ENCODE data around the gene WNT3. TPM values are rescaled to one million over a fixed set of nuclear protein-coding genes. Genes with fewer than 3 reads are reported as not detected.

WNT3 gene
- total and polyA plus RNA-seq, 10 of the 15 experiments (the other 5 are each of a cell fraction or from before 2014, with no cell fraction given) = 0.01 to 0.03 TPM; not detected in 8

DNA sequence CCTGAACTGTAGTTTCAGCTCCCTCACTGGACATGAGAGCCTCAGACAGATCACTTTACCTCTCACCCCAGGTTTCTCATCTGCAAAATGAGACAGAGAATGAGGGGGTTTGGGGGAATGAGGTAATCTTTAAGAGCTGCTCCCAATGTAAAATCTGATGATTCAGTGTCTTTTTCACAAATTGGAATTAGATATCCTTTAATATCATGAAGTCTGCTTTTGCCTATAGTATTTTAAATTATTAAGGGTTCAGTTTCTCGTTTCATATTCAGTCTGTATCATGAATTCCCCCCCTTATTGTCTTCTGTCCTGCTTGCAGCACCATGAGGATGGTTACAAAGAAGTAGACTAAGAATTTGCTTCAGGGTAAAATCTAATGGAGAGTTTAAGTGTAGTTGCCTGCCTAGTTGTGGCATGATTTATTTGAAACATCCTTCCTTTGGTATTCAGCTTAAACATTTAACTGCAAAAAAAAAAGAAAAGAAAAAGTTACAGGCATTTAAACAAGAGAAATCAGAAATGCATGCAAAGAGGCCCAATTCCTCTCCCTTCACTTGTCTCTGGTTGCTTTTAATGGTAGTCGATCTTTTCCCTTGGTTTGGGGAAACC lies 77.3 kb downstream of the WNT3 start:
- in situ Hi-C loops (cut with MboI) = no loop called here
- no peak overlapping the region for H2AFZ ChIP-seq (ENCODE audit: control insufficient read depth, low read depth, low read length)
- H3K4me1 ChIP-seq (ENCODE audit: control insufficient read depth, insufficient read depth, low read length) = peaks cover under 1% of the 10 kb centered on the region; the same call in 1 of the 2 replicates
- H3K27ac ChIP-seq (ENCODE audit: control insufficient read depth, insufficient read depth) = no peak overlapping the region
- no peak overlapping the region for H3K4me2 ChIP-seq (ENCODE audit: control insufficient read depth, insufficient read depth)
- ChIA-PET CTCF (no interaction called here), RAD21 (ENCODE audit: unreplicated experiment) (no interaction called here), SMC1A (ENCODE audit: uncharacterized antibody, unreplicated experiment) (no interaction called here), POLR2A (no interaction called here)
- no peak overlapping the region for H3K4me3 ChIP-seq
- no TSS peak for BruUV-seq (replicated peaks)
- DNase-seq (ENCODE audit: low read depth, low spot score) (no peak), FAIRE-seq (no peak), ATAC-seq (no peak)
- H3K9ac ChIP-seq (ENCODE audit: control insufficient read depth, insufficient read depth, low read length) = no peak overlapping the region
- H4K20me1 ChIP-seq (ENCODE audit: control insufficient read depth, insufficient read depth) = no peaks in the 10 kb centered on the region
- no peaks in the 10 kb centered on the region for H3K27me3 ChIP-seq (replicated peaks in 1 of 2; ENCODE audit: control insufficient read depth in 2 of 2, insufficient read depth in 2 of 2, low read length in 1 of 2)
- no peaks in the 10 kb centered on the region for H3K36me3 ChIP-seq (ENCODE audit: control insufficient read depth in 2 of 2, insufficient read depth in 2 of 2, low read length in 1 of 2)
- H3K9me3 ChIP-seq (replicated peaks; ENCODE audit: control insufficient read depth, insufficient read depth, low read length) = no peaks in the 10 kb centered on the region
- intact Hi-C loops (cut with micrococcal nuclease; ENCODE audit: unreplicated experiment) = no loop called here
- 62% methylated on average over 2 of the region's 2 CpGs for WGBS (ENCODE audit: insufficient coverage, insufficient replicate concordance, low lambda C conversion rate, missing lambda C conversion rate)
- no peaks in the 10 kb centered on the region for H3K79me2 ChIP-seq (ENCODE audit: control insufficient read depth, insufficient read depth, low read length)
- TF ChIP-seq CBX3 (IDR thresholded peaks at IDR 0.05; ENCODE audit: borderline replicate concordance, low read depth) = no peak
- no peak for TF ChIP-seq SUPT20H (IDR thresholded peaks at IDR 0.05; ENCODE audit: borderline replicate concordance, control insufficient read depth, low read depth, low read length)
- TF ChIP-seq, protein P1, sequence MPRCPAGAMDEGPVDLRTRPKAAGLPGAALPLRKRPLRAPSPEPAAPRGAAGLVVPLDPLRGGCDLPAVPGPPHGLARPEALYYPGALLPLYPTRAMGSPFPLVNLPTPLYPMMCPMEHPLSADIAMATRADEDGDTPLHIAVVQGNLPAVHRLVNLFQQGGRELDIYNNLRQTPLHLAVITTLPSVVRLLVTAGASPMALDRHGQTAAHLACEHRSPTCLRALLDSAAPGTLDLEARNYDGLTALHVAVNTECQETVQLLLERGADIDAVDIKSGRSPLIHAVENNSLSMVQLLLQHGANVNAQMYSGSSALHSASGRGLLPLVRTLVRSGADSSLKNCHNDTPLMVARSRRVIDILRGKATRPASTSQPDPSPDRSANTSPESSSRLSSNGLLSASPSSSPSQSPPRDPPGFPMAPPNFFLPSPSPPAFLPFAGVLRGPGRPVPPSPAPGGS (IDR thresholded peaks at IDR 0.05; ENCODE audit: borderline replicate concordance, insufficient read depth, low read depth, low read length, poor library complexity, severe bottlenecking) = no peak
- TF ChIP-seq, protein P2, sequence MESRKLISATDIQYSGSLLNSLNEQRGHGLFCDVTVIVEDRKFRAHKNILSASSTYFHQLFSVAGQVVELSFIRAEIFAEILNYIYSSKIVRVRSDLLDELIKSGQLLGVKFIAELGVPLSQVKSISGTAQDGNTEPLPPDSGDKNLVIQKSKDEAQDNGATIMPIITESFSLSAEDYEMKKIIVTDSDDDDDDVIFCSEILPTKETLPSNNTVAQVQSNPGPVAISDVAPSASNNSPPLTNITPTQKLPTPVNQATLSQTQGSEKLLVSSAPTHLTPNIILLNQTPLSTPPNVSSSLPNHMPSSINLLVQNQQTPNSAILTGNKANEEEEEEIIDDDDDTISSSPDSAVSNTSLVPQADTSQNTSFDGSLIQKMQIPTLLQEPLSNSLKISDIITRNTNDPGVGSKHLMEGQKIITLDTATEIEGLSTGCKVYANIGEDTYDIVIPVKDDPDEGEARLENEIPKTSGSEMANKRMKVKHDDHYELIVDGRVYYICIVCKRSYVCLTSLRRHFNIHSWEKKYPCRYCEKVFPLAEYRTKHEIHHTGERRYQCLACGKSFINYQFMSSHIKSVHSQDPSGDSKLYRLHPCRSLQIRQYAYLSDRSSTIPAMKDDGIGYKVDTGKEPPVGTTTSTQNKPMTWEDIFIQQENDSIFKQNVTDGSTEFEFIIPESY (IDR thresholded peaks at IDR 0.05) = no peak
- TF ChIP-seq ZNF622 (IDR thresholded peaks at IDR 0.05) = no peak
- TF ChIP-seq STAT3 (IDR thresholded peaks at IDR 0.05; ENCODE audit: low read depth, low read length) = no peak
- no peak for TF ChIP-seq POLR2A (IDR thresholded peaks at IDR 0.05; ENCODE audit: low read depth, low read length)
- TF ChIP-seq, protein P3, sequence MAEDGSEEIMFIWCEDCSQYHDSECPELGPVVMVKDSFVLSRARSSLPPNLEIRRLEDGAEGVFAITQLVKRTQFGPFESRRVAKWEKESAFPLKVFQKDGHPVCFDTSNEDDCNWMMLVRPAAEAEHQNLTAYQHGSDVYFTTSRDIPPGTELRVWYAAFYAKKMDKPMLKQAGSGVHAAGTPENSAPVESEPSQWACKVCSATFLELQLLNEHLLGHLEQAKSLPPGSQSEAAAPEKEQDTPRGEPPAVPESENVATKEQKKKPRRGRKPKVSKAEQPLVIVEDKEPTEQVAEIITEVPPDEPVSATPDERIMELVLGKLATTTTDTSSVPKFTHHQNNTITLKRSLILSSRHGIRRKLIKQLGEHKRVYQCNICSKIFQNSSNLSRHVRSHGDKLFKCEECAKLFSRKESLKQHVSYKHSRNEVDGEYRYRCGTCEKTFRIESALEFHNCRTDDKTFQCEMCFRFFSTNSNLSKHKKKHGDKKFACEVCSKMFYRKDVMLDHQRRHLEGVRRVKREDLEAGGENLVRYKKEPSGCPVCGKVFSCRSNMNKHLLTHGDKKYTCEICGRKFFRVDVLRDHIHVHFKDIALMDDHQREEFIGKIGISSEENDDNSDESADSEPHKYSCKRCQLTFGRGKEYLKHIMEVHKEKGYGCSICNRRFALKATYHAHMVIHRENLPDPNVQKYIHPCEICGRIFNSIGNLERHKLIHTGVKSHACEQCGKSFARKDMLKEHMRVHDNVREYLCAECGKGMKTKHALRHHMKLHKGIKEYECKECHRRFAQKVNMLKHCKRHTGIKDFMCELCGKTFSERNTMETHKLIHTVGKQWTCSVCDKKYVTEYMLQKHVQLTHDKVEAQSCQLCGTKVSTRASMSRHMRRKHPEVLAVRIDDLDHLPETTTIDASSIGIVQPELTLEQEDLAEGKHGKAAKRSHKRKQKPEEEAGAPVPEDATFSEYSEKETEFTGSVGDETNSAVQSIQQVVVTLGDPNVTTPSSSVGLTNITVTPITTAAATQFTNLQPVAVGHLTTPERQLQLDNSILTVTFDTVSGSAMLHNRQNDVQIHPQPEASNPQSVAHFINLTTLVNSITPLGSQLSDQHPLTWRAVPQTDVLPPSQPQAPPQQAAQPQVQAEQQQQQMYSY (CRISPR knock-in tag; IDR thresholded peaks at IDR 0.05) = no peak
- no peak for TF ChIP-seq ATF7 (IDR thresholded peaks at IDR 0.05; ENCODE audit: low read depth)
- TF ChIP-seq, protein P4, sequence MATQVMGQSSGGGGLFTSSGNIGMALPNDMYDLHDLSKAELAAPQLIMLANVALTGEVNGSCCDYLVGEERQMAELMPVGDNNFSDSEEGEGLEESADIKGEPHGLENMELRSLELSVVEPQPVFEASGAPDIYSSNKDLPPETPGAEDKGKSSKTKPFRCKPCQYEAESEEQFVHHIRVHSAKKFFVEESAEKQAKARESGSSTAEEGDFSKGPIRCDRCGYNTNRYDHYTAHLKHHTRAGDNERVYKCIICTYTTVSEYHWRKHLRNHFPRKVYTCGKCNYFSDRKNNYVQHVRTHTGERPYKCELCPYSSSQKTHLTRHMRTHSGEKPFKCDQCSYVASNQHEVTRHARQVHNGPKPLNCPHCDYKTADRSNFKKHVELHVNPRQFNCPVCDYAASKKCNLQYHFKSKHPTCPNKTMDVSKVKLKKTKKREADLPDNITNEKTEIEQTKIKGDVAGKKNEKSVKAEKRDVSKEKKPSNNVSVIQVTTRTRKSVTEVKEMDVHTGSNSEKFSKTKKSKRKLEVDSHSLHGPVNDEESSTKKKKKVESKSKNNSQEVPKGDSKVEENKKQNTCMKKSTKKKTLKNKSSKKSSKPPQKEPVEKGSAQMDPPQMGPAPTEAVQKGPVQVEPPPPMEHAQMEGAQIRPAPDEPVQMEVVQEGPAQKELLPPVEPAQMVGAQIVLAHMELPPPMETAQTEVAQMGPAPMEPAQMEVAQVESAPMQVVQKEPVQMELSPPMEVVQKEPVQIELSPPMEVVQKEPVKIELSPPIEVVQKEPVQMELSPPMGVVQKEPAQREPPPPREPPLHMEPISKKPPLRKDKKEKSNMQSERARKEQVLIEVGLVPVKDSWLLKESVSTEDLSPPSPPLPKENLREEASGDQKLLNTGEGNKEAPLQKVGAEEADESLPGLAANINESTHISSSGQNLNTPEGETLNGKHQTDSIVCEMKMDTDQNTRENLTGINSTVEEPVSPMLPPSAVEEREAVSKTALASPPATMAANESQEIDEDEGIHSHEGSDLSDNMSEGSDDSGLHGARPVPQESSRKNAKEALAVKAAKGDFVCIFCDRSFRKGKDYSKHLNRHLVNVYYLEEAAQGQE (IDR thresholded peaks at IDR 0.05; ENCODE audit: low read depth, low read length) = no peak
- TF ChIP-seq SPI1 (IDR thresholded peaks at IDR 0.05; ENCODE audit: borderline replicate concordance, insufficient read depth, low read depth, low read length) = no peak
- TF ChIP-seq RAD51 (IDR thresholded peaks at IDR 0.05) = no peak

All from GM12878 (cell line).